Neural cell (in vitro differentiated cells): ENCODE measurements around the gene GRP. TPM values are rescaled to one million over a fixed set of nuclear protein-coding genes. Genes with fewer than 3 reads are reported as not detected.

Experiments used
- H2AFZ ChIP-seq: fragments of 200-600, 300-800 bp; sonication (generic), shearing (Covaris generic); 2 replicates; pipeline ENCODE4 v1.6.0; 2014; ENCODE audit warnings: low read depth, mild to moderate bottlenecking, antibody characterized with exemption, low read length, moderate library complexity
- H3F3A ChIP-seq: fragments of 200-600 bp; shearing (Covaris generic); 2 replicates; pipeline ENCODE4 v1.6.1; 2016; ENCODE audit warnings: mild to moderate bottlenecking, moderate library complexity, mixed read lengths, antibody characterized with exemption, low read length; ENCODE audit not compliant: insufficient read depth, poor library complexity, severe bottlenecking
- H3K27ac ChIP-seq: fragments of 200-600, 300-800 bp; sonication (generic), shearing (Covaris generic); 2 replicates; pipeline ENCODE4 v1.5.1; 2014; ENCODE audit warnings: mild to moderate bottlenecking, low read length, moderate library complexity
- H3K27me3 ChIP-seq: fragments of 300-800, 200-600 bp; sonication (generic), shearing (Covaris generic); 2 replicates; pipeline ENCODE4 v1.6.0; 2014; ENCODE audit warnings: mild to moderate bottlenecking, low read depth, low read length, moderate library complexity; ENCODE audit not compliant: insufficient read depth
- H3K36me3 ChIP-seq: fragments of 300-800, 200-600 bp; sonication (generic), shearing (Covaris generic); 2 replicates; pipeline ENCODE4 v1.5.1; 2014; ENCODE audit warnings: mild to moderate bottlenecking, antibody characterized with exemption, low read length, moderate library complexity; ENCODE audit not compliant: insufficient read depth
- H3K4me2 ChIP-seq: fragments of 300-800, 200-600 bp; sonication (generic), shearing (Covaris generic); 2 replicates; pipeline ENCODE4 v1.6.0; 2014; ENCODE audit warnings: mild to moderate bottlenecking, low read length
- H3K4me3 ChIP-seq: fragments of 300-800, 200-600 bp; sonication (generic), shearing (Covaris generic); 2 replicates; pipeline ENCODE4 v1.5.1; 2014; ENCODE audit warnings: mild to moderate bottlenecking, low read length, moderate library complexity
- H3K79me2 ChIP-seq: fragments of 200-600 bp; shearing (Covaris generic); replicated peaks from 2 replicates; pipeline ENCODE4 v1.6.0; 2014; ENCODE audit warnings: mild to moderate bottlenecking, low read length, moderate library complexity; ENCODE audit not compliant: insufficient read depth
- H3K9ac ChIP-seq: fragments of 300-800, 200-600 bp; sonication (generic), shearing (Covaris generic); 2 replicates; pipeline ENCODE4 v1.6.1; 2016; ENCODE audit warnings: mild to moderate bottlenecking, low read length, mixed read lengths
- H3K9me2 ChIP-seq: fragments of 200-600 bp; shearing (Covaris generic); 2 replicates; pipeline ENCODE4 v1.6.1; 2016; ENCODE audit warnings: mild to moderate bottlenecking, low read length, mixed read lengths; ENCODE audit not compliant: insufficient read depth
- H3K9me3 ChIP-seq: fragments of 200-600, 300-800 bp; sonication (generic), shearing (Covaris generic); 2 replicates; pipeline ENCODE4 v1.6.1; 2016; ENCODE audit warnings: mild to moderate bottlenecking, mixed run types, low read length, moderate library complexity, mixed read lengths
- H4K20me1 ChIP-seq: fragments of 200-600 bp; shearing (Covaris generic); 2 replicates; pipeline ENCODE4 v1.6.1; 2016; ENCODE audit warnings: mild to moderate bottlenecking, mixed run types; ENCODE audit not compliant: insufficient read depth
- EZH2 ChIP-seq: fragments of 200-600, 300-800 bp; shearing (Covaris generic), sonication (generic); IDR thresholded peaks from 2 replicates; pipeline ENCODE4 v1.6.1; 2014; ENCODE audit warnings: antibody characterized with exemption, low read length, borderline replicate concordance, mild to moderate bottlenecking; ENCODE audit not compliant: insufficient read depth, poor library complexity, severe bottlenecking
- MXI1 ChIP-seq: fragments of 450-650 bp; conservative IDR thresholded peaks from 2 replicates; pipeline ENCODE4 v1.6.1; 2014; ENCODE audit warnings: antibody characterized with exemption, mild to moderate bottlenecking; ENCODE audit not compliant: poor library complexity, severe bottlenecking
- POLR2AphosphoS5 ChIP-seq: IDR thresholded peaks from 2 replicates; pipeline ENCODE4 v1.6.1; 2012
- RAD21 ChIP-seq: fragments of 450-650 bp; conservative IDR thresholded peaks from 2 replicates; pipeline ENCODE4 v1.6.1; 2014; ENCODE audit warnings: antibody characterized with exemption, mild to moderate bottlenecking, moderate library complexity
- REST ChIP-seq: IDR thresholded peaks from 2 replicates; pipeline ENCODE4 v1.6.1; 2012; ENCODE audit warnings: borderline replicate concordance
- TAF1 ChIP-seq: IDR thresholded peaks from 2 replicates; pipeline ENCODE4 v1.6.1; 2012; ENCODE audit warnings: low read depth
- polyA plus RNA-seq: library from polyadenylated mRNA; depleted of rRNA; stranded (reverse); fragments of >200 nt; gene quantifications from 2 replicates; pipeline ENCODE4 v1.2.3, GENCODE V29; 2014
- TF ChIP-seq, protein P1 (sequence below): fragments of 450-650 bp; IDR thresholded peaks from 2 replicates; pipeline ENCODE4 v1.5.1; 2014; ENCODE audit warnings: antibody characterized with exemption, mild to moderate bottlenecking, moderate library complexity; ENCODE audit not compliant: poor library complexity, severe bottlenecking

The GRP gene
- polyA plus RNA-seq, 1 donor from 2014 or later = not detected

- H3K9me3 ChIP-seq = peaks cover 15% of the 10 kb centered on the region
- no peaks in the 10 kb centered on the region for H3K9me2 ChIP-seq
- no peak overlapping the region for H3K4me2 ChIP-seq
- no peak overlapping the region for H2AFZ ChIP-seq
- no peak overlapping the region for H3K27ac ChIP-seq
- no peak overlapping the region for H3K4me3 ChIP-seq
- H3K79me2 ChIP-seq = no peaks in the 10 kb centered on the region
- no peak overlapping the region for H3K9ac ChIP-seq
- peaks cover 98% of the 10 kb centered on the region for H3K27me3 ChIP-seq
- H3K36me3 ChIP-seq = no peaks in the 10 kb centered on the region
- TF ChIP-seq RAD21 (no peak), POLR2AphosphoS5 (no peak), REST (no peak)
- TF ChIP-seq, protein P1, sequence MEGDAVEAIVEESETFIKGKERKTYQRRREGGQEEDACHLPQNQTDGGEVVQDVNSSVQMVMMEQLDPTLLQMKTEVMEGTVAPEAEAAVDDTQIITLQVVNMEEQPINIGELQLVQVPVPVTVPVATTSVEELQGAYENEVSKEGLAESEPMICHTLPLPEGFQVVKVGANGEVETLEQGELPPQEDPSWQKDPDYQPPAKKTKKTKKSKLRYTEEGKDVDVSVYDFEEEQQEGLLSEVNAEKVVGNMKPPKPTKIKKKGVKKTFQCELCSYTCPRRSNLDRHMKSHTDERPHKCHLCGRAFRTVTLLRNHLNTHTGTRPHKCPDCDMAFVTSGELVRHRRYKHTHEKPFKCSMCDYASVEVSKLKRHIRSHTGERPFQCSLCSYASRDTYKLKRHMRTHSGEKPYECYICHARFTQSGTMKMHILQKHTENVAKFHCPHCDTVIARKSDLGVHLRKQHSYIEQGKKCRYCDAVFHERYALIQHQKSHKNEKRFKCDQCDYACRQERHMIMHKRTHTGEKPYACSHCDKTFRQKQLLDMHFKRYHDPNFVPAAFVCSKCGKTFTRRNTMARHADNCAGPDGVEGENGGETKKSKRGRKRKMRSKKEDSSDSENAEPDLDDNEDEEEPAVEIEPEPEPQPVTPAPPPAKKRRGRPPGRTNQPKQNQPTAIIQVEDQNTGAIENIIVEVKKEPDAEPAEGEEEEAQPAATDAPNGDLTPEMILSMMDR = no peak
- no peaks in the 10 kb centered on the region for H3F3A ChIP-seq
- no peaks in the 10 kb centered on the region for H4K20me1 ChIP-seq
Measured at GRCh38 chr18:59269563-59270119, 49.7 kb downstream of the GRP start.

GRCh38 chr18:59270689-59271257 is 50.8 kb downstream of the GRP start:
- no peaks in the 10 kb centered on the region for H4K20me1 ChIP-seq
- H3K4me3 ChIP-seq = no peak overlapping the region
- H3K4me2 ChIP-seq = no peak overlapping the region

More at GRCh38 chr18:59270689-59271257, 50.8 kb downstream of the GRP start:
- no peaks in the 10 kb centered on the region for H3F3A ChIP-seq
- no peak overlapping the region for H3K9ac ChIP-seq
- no peak overlapping the region for H2AFZ ChIP-seq
- no peaks in the 10 kb centered on the region for H3K9me2 ChIP-seq
- H3K27me3 ChIP-seq = peaks cover 98% of the 10 kb centered on the region
- no peaks in the 10 kb centered on the region for H3K36me3 ChIP-seq
- H3K9me3 ChIP-seq = peaks cover 11% of the 10 kb centered on the region
- TF ChIP-seq RAD21 (no peak), EZH2 (no peak), MXI1 (no peak), TAF1 (no peak), REST (no peak)
- H3K79me2 ChIP-seq = no peaks in the 10 kb centered on the region
- H3K27ac ChIP-seq = no peak overlapping the region
